CD14-positive monocyte (primary cell): ENCODE data around the gene GRAMD1A. TPM values are rescaled to one million over a fixed set of nuclear protein-coding genes. Genes with fewer than 3 reads are reported as not detected.
A peak's percentile ranks its signal among the peaks of the same experiment; 100 is the strongest.
"Not testable (repeated sequence)": the region's sequence is repeated elsewhere in the genome, so short reads cannot be mapped to it uniquely, and the experiment has no call there.

Experiments used
- DNase-seq, 3 donors: peaks; one replicate each; pipeline ENCODE4 v3.0.0-alpha.2; 2011 to 2022
- H2AFZ ChIP-seq: 2 replicates; pipeline ENCODE4 v1.6.0; 2012; ENCODE audit warnings: mild to moderate bottlenecking, low read depth, low read length, inconsistent platforms; ENCODE audit not compliant: insufficient read depth, poor library complexity, severe bottlenecking
- H3K27ac ChIP-seq, 2 donors: 1 replicate in 1 of 2; 2 replicates in 1 of 2; pipeline ENCODE4 v1.5.1; 2012 to 2013; ENCODE audit warnings: low read length in 2 of 2, control low read depth in 1 of 2, inconsistent platforms in 1 of 2, low read depth in 1 of 2, mild to moderate bottlenecking in 1 of 2
- H3K27me3 ChIP-seq, 2 donors: one replicate each; pipeline versions ENCODE4 v1.6.0 to v1.6.1; 2011 to 2013; ENCODE audit warnings: low read length in 2 of 2; ENCODE audit not compliant: control insufficient read depth in 2 of 2, insufficient read depth in 2 of 2
- H3K36me3 ChIP-seq, 2 donors: replicated peaks in 1 of 2; 1 replicate in 1 of 2; 2 replicates in 1 of 2; pipeline versions ENCODE4 v1.5.1 to v1.6.1; 2012 to 2013; ENCODE audit warnings: low read length in 2 of 2, control low read depth in 1 of 2, inconsistent platforms in 1 of 2, mild to moderate bottlenecking in 1 of 2; ENCODE audit not compliant: insufficient read depth in 2 of 2, control insufficient read depth in 1 of 2
- H3K4me1 ChIP-seq, 2 donors: 1 replicate in 1 of 2; 2 replicates in 1 of 2; pipeline versions ENCODE4 v1.5.1 to v1.6.1; 2012 to 2013; ENCODE audit warnings: low read length in 2 of 2, control low read depth in 1 of 2, inconsistent platforms in 1 of 2, mild to moderate bottlenecking in 1 of 2, moderate library complexity in 1 of 2; ENCODE audit not compliant: insufficient read depth in 2 of 2, control insufficient read depth in 1 of 2
- H3K4me2 ChIP-seq: replicated peaks from 2 replicates; pipeline ENCODE3; 2012; ENCODE audit warnings: low read length, moderate library complexity, mild to moderate bottlenecking; ENCODE audit not compliant: poor library complexity, severe bottlenecking; ENCODE audit errors: extremely low read depth
- H3K4me3 ChIP-seq, 3 experiments: fragments of 200-600 bp in 1 of 3; sonication (generic) in 1 of 3; replicated peaks in 1 of 3; 1 replicate in 2 of 3; 2 replicates in 1 of 3; pipeline ENCODE4 v1.5.1; 2011 to 2013; ENCODE audit warnings: low read length in 3 of 3, mild to moderate bottlenecking in 3 of 3, control low read depth in 2 of 3, low read depth in 2 of 3, inconsistent platforms in 1 of 3, moderate library complexity in 1 of 3
- H3K79me2 ChIP-seq: 2 replicates; pipeline ENCODE4 v1.6.0; 2012; ENCODE audit warnings: mild to moderate bottlenecking, control low read depth, inconsistent platforms, low read length, moderate library complexity; ENCODE audit not compliant: insufficient read depth
- H3K9ac ChIP-seq: 2 replicates; pipeline ENCODE4 v1.6.0; 2017; ENCODE audit warnings: low read length, mild to moderate bottlenecking; ENCODE audit not compliant: insufficient read depth, poor library complexity, severe bottlenecking
- H3K9me3 ChIP-seq, 2 donors: replicated peaks in 1 of 2; 1 replicate in 1 of 2; 2 replicates in 1 of 2; pipeline versions ENCODE4 v1.5.1 to v1.6.1; 2012 to 2013; ENCODE audit warnings: low read length in 2 of 2, control low read depth in 1 of 2; ENCODE audit not compliant: control insufficient read depth in 1 of 2, insufficient read depth in 1 of 2
- H4K20me1 ChIP-seq: 2 replicates; pipeline ENCODE4 v1.6.0; 2012; ENCODE audit warnings: mild to moderate bottlenecking, low read length, control low read depth, moderate library complexity; ENCODE audit not compliant: insufficient read depth
- H3K27ac Mint-ChIP-seq, 7 donors: one replicate each; pipeline ENCODE4 v1.8.0; 2020; ENCODE audit warnings: mild to moderate bottlenecking in 7 of 7, mixed read lengths in 7 of 7, moderate library complexity in 6 of 7, inconsistent platforms in 2 of 7
- H3K27me3 Mint-ChIP-seq, 3 donors: one replicate each; pipeline ENCODE4 v1.8.0; 2021 to 2022; ENCODE audit warnings: low read depth in 3 of 3, mild to moderate bottlenecking in 3 of 3, mixed read lengths in 3 of 3, moderate library complexity in 3 of 3, inconsistent platforms in 1 of 3
- H3K36me3 Mint-ChIP-seq, 2 donors: one replicate each; pipeline ENCODE4 v1.8.0; 2020; ENCODE audit warnings: mixed read lengths in 2 of 2, inconsistent platforms in 1 of 2, mild to moderate bottlenecking in 1 of 2
- H3K4me1 Mint-ChIP-seq: one replicate; pipeline ENCODE4 v1.8.0; 2020; ENCODE audit warnings: mild to moderate bottlenecking, mixed read lengths
- H3K4me3 Mint-ChIP-seq, 2 donors: one replicate each; pipeline ENCODE4 v1.8.0; 2020; ENCODE audit warnings: mild to moderate bottlenecking in 2 of 2, mixed read lengths in 2 of 2, moderate library complexity in 1 of 2
- H3K9me3 Mint-ChIP-seq, 7 donors: one replicate each; pipeline ENCODE4 v1.8.0; 2020 to 2022; ENCODE audit warnings: mixed read lengths in 7 of 7, mild to moderate bottlenecking in 6 of 7, moderate library complexity in 6 of 7, inconsistent platforms in 2 of 7
- WGBS: methylation state at CpG from one replicate; pipeline ENCODE4 v1.1.5; 2013; ENCODE audit warnings: missing lambda C conversion rate; ENCODE audit not compliant: insufficient coverage; 5-methylcytosine and 5-hydroxymethylcytosine counted together
- intact Hi-C, 2 donors: fragments of 100-400 bp; cut with micrococcal nuclease; formaldehyde crosslinking; loops; one replicate each; pipeline versions ENCODE4 v1.15.0 to v1.15.1; 2023
- polyA plus RNA-seq, 3 donors: library from polyadenylated mRNA; depleted of rRNA in 1 of 3; unstranded in 2 of 3; stranded (reverse) in 1 of 3; fragments of 300-500 nt in 2 of 3; fragments of >200 nt in 1 of 3; fragmentation: Illumina TruSeq in 2 of 3; gene quantifications; 1 replicate in 2 of 3; 2 replicates in 1 of 3; pipeline ENCODE4 v1.2.3, GENCODE V29; 2012 to 2021
- TF ChIP-seq, protein P1 (sequence below): fragments of 200-600 bp; IDR thresholded peaks from one replicate; pipeline ENCODE4 v1.8.0; 2022; ENCODE audit warnings: antibody characterized with exemption, mild to moderate bottlenecking

The GRAMD1A gene
- polyA plus RNA-seq, 3 donors = 9.3 to 73.9 (median 15.1) TPM

DNA sequence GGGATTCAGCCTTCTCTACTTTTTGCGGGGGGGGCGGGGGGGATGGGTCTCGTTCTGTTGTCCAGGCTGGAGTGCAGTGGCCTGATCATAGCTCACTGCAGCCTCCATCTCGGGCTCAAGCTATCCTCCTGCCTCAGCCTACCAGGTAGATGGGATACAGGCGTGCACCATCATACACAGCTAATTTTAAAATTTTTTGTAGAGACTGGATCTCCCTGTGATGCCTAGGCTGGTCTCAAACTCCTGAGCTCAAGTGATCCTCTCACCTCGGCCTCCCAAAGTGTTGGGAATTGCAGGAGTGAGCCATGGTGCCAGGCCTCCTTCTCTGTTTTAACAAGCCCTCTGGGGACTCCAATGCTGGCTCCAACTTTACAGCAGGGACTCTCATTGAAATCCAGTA, 35.5 kb upstream of the GRAMD1A start:
- intact Hi-C loops = no loop called here
- Histone ChIP-seq H3K9me3 (peaks cover 35 to 50% of the 10 kb centered on the region in 2 donors), H4K20me1 (no peaks in the 10 kb centered on the region), H3K4me2 (peak overlapping the region; percentile 99), H3K27ac (no peak overlapping the region), H2AFZ (no peak overlapping the region), H3K36me3 (peaks cover 5 to 19% of the 10 kb centered on the region in 2 donors), H3K4me1 (peaks cover 18 to 23% of the 10 kb centered on the region in 2 donors), H3K4me3 (peak overlapping the region in 1 of 3 experiments; percentile 95), H3K79me2 (no peaks in the 10 kb centered on the region), H3K27me3 (no peaks in the 10 kb centered on the region), H3K9ac (no peak overlapping the region)
- Mint-ChIP-seq H3K27me3 (peaks cover 2 to 5% (median 3%) of the 10 kb centered on the region in 3 donors), H3K9me3 (peaks cover 43 to 63% (median 53%) of the 10 kb centered on the region in 7 donors), H3K27ac (peak overlapping the region in 1 of 7 donors; percentile 58), H3K36me3 (peaks cover 17 to 18% of the 10 kb centered on the region in 2 donors), H3K4me3 (peak overlapping the region; percentile 81 to 87), H3K4me1 (peaks cover 22% of the 10 kb centered on the region)
- WGBS = 73% methylated on average over 3 of the region's 6 CpGs
- no peak for DNase-seq
- TF ChIP-seq, protein P1, sequence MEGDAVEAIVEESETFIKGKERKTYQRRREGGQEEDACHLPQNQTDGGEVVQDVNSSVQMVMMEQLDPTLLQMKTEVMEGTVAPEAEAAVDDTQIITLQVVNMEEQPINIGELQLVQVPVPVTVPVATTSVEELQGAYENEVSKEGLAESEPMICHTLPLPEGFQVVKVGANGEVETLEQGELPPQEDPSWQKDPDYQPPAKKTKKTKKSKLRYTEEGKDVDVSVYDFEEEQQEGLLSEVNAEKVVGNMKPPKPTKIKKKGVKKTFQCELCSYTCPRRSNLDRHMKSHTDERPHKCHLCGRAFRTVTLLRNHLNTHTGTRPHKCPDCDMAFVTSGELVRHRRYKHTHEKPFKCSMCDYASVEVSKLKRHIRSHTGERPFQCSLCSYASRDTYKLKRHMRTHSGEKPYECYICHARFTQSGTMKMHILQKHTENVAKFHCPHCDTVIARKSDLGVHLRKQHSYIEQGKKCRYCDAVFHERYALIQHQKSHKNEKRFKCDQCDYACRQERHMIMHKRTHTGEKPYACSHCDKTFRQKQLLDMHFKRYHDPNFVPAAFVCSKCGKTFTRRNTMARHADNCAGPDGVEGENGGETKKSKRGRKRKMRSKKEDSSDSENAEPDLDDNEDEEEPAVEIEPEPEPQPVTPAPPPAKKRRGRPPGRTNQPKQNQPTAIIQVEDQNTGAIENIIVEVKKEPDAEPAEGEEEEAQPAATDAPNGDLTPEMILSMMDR = no peak

DNA sequence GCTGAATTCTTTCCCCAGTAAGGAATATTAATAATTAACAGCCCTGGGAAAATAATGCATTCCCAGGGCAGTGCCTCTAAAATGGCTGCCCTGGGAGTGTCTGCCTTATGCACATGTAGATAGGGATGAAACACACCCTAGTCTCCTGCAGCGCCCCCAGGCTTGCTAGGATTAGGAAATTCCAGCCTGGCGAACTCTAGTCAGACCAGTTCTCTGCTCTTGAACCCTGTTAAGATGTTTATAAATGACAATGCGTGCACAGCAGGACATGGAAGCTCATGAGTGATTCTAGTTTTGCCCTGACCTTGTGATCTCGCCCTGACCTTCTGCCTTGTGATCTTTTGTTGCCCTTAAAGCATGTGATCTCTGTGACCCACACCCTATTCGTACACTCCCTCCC, 34.6 kb upstream of the GRAMD1A start:
- intact Hi-C loops, H4K20me1 ChIP-seq, H3K79me2 ChIP-seq, H3K4me2 ChIP-seq, H3K4me3 Mint-ChIP-seq, DNase-seq, H3K27ac Mint-ChIP-seq, H3K27ac ChIP-seq, H3K36me3 Mint-ChIP-seq, H3K27me3 Mint-ChIP-seq, H2AFZ ChIP-seq, H3K4me3 ChIP-seq, H3K27me3 ChIP-seq, H3K9ac ChIP-seq, H3K36me3 ChIP-seq: not testable (repeated sequence)
- Histone ChIP-seq H3K9me3 (peaks cover 26 to 45% of the 10 kb centered on the region in 2 donors), H3K4me1 (peaks cover 18 to 23% of the 10 kb centered on the region in 2 donors)
- 91% methylated on average over 5 of the region's 5 CpGs for WGBS
- peaks cover 36 to 59% (median 52%) of the 10 kb centered on the region in 7 donors for H3K9me3 Mint-ChIP-seq
- peaks cover 22% of the 10 kb centered on the region for H3K4me1 Mint-ChIP-seq
